ENCODE results near the gene MICALL2. TPM values are rescaled to one million over a fixed set of nuclear protein-coding genes. Genes with fewer than 3 reads are reported as not detected.

MICALL2 gene
- polyA plus RNA-seq (ENCODE audit: insufficient read length), result 7.4 TPM

DNA sequence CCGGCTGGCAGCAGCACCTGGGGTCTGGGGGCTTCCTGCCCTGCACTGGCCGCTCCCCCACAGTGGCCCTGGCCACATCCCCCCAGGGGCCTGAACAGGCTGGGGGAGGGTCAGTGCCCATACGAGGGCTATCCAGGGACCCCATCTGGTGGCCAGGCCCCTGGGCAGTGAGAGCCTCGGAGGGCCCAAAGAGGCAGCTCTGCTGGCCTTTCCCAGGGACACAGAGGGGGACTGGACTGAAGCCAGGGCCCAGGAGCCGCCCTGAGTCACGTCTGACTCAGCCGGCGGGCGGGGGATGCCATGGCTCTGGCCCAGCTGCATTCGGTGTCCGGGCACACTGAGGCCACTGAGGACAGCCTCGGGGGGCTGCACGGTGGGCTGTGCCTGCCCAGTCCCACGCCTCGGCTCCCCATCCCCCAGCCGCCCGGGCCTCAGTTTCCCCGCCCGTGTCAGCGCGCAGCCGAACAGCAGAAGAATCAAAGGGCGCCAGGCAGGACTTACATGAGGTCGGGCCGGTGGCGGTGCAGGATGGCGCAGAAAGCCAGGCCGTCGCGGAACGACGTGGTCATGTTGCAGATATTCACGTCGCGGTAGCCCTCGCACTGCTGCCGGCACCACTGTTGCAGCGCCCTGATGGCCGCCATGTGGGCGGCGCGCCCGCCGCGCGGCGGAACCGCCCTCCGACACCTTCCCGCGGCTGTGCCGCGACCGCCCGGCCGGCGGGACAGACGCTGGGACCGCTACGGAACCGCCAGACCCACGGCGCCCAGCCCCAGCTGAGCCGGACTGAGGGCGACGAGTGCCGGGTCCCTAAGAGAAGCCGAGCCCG is at the start of gene MICALL2:
TSS of gene MICALL2 (minus strand) at position 788 of the 829 bp plus-strand sequence. CDS start at position 644, 144 bp downstream.
- DNase-seq, result peak; percentile 47

- no peak for DNase-seq
Observed at GRCh38 chr7:1508277-1508758, 49.0 kb upstream of the MICALL2 start.

DNA sequence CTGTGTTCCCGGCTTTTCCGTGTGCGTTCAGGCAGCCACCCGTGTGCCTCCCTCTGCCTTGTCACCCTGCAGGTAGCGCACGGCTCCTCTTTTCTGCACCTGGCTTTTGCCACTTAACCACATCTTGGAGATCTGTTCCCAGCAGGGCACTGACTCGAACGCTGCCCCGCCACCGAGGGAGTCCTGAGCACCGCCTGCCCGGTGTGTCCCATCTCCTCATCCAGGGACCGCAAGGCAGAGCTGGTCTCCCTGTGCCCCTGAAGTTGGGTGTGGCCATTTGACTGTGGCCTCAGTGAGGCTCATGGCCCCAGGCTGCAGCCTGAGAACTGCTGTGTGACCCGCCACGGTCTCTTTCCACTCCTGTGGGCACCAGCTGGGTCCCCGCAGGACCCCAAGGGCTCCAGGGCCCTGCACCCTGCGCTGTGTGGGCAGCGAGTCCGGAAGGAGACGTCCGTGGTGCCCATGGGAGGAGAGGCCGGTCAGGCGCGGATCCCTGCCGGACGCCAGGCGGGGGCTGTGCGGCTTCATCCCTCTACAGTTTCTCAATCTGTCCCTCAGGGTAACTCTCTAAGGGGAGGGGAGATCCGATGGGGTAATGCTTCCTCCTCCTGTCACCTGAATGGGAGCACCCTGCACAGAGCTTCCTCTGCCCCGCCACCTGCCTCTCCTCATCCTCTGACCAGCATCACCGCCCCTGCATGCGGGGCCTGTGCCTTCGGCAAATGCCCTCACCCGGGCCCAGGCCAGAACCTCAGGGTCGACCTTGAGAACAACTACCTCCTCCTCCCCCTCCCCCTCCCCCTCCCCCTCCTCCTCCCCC is 46.7 kb upstream of the MICALL2 start:
- no peak for DNase-seq

DNA sequence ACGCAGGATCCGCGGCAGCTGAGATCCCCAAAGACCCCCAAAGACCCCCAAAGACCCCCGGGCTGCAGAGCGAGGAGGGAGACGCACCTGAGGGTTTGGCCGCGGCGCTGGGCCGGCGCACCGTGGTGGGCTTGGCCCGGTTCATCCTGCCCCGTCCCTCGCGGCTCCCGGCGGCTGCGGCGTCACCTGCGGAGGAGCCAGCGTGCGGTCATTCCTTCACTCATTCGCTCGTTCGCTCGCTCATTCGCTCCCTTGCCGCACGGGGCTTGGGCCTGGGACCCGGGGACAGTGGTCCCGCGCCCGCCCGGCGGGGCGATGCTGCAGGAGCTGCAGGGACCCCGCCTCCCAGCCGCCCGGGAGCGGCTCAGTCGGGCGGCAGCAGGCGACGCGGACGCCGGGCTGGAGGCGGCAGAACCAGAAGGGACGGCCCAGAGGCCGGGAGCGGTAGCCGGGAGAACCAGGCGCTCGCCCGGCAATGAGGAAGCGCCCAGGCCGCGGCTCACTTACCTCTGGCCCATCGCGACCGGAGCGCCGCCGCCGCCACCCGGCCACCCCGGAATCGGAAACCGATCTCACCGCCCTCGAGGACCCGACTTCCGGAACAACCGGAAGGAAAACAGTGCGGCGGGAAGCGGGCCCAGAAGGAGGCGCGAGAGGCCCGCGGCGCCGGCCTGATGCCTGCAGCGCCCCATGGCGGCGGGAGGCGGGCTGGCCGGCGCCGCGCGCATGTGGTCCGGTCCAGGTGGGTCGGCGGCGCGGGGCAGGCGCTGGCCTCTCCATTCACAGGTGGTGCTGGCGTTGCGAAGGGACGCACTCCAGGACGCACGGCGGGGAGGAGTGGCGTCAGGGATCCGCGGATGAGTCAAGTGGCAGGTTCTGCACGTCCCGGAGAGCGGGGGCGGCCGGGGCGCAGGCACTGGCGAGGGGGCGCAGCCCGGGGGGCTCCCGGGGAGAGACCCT is 44.8 kb upstream of the MICALL2 start, which contains the start of gene INTS1:
TSS of gene INTS1 (minus strand) at position 574 of the 960 bp plus-strand sequence. CDS start at position 145, 429 bp downstream.
- peak; percentile 94 for DNase-seq

GRCh38 chr7:1503390-1503789 is 44.1 kb upstream of the MICALL2 start:
- DNase-seq, result no peak

DNA sequence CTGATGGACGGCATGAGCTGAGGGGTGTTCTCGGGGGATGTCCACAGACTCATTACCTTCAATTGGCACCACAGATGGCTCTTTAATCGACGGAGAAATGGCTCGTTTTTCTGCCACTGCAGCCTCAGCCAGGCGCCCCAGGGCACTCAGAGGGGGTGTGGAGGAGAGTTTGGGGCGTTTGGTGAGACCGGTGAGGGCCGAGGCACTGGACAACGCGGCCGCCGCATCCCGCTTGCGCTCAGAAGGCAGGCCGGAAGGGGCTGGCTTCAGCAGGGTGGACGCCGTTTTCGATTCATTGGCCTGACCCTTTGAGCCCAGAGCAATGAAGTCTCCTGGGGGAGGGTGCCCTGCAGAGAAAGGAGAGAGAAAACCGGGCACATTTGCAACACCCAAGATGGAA is 43.6 kb upstream of the MICALL2 start:
- no peak for DNase-seq

- DNase-seq, result no peak
Observed at GRCh38 chr7:1501487-1502270, 42.4 kb upstream of the MICALL2 start.

DNA sequence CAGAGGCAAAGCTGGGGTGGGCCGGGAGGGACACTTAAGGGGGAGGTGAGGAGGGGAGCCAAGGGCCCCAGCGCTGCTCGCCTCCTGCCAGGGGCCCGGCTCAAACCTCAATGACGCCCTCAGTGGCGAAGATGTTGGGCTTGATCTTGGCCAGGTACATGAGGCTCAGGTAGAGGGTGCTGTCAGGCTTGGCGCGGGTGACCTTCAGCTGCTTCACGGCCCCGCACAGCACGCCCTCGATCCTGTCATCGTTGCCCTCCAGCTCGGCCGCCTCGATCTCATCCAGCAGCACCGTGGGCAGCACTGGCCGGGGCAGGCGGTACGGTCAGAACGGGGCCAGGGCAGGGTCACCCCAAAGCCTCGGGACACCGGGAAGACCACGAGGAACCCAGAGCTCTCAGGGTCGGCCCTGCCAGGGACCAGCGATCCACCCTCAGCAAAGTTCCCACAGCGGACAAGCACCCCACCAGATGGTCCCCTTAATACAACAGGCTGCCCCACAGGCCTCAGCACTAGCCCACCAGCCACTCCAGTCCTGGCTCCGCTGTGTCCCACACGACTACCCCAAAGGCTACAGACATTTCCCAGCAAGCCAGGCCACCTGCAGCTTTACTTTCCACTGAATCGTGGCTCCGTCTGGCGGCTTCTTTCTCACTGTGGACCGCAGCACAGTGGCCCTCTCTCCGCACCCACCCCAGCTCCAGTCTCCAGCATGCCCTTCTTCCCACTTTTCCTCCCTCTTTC is 41.0 kb upstream of the MICALL2 start:
- no peak for DNase-seq

- no peak for DNase-seq
Observed at GRCh38 chr7:1499367-1500029, 40.2 kb upstream of the MICALL2 start.

GRCh38 chr7:1498370-1499305 is 39.4 kb upstream of the MICALL2 start:
- DNase-seq, result no peak

- no peak for DNase-seq
Observed at GRCh38 chr7:1497293-1497927, 38.1 kb upstream of the MICALL2 start.

DNA sequence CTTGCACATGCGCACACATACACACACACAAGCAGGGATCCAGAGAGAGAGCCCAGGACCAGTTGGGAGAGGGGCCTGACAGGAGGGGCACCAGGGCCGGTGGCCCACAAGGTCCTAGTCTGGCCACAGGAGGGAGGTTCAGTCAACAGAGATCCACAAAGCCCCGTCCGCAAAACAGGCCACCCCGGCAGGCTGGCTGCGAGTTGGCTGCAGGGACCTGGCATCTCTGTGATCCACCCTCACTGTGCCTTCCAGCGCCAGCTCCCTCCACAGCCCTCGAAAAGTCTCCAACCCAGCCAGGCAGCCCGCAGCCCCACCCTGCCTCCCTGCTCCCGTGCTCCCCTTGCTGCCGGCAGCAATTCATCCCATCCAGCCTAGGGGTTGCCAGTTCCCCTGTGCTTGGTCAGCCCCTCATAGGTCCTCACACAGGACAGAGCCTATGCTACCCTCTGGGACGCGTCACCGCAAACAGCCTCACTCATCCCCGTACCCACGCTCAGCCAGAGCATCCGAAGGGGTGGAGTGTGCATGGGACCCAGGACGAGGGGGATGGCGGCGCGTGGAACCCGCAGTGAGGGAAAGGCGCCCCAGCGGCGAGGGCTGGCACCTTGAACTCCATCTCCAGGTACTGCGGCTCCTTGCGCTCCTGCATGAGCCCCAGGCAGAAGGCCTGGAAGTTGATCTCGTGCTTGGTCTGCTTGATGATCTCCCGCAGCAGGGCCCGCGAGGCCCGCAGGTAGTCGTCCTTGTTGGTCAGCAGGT is 37.4 kb upstream of the MICALL2 start:
- no peak for DNase-seq

DNA sequence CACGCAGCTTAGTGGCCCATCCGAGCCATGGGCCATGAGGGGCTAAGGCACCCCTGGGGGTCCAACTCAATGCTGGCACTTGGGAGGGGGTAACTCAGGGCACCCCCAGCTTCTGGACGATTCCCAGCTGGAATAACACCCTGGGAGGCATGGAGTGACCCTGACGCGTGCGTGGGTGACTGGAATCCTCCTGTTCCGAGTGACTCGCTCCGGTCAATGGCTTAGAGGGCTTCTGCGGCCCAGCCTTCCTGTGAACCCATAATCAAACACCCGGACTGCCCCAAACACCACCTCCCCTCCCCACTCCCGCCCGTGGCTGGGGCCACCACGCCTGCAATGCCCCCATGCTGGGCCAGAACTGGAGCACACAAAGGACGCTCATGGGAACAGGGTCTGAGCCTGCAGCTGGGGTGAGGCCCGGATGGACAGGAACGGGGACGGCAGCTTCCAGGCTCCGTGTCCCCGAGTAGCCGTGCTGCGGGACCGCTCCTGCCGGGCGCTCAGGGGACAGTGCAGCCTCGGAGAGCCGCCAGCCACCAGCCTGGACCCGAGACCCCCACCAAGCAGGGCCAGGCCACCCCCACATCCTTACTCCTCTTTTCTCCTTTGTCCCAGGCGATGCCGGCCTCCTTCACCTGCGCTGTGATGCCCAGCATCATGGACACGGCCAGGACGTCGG is 36.4 kb upstream of the MICALL2 start:
- DNase-seq, result no peak

GRCh38 chr7:1494866-1495563 is 35.7 kb upstream of the MICALL2 start:
- no peak for DNase-seq

- DNase-seq, result no peak
Observed at GRCh38 chr7:1494447-1494846, 35.2 kb upstream of the MICALL2 start.

DNA sequence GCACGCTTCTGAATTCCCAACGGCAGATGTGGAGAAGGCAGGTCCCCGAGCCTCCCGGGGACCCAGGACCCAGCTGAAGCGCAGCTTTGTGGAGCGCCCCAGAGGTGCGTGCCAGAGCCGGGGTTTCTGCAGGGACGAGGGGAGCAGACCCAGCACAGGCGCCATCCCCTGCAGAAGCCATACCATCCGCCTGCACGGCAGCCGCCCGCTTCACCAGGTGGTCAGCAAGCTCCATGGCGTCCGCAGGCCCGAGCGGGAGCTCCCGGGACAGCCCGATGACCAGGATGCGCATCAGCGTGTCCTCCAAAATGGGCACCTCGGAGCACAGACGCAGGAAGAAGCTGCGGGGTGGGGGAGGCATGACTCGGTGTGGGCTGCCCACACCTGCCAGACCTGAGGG is 34.3 kb upstream of the MICALL2 start:
- DNase-seq, result no peak

Data from hindlimb muscle (tissue), 1 donor.